K562 (cell line): ENCODE data around the gene TTC23L. TPM values are rescaled to one million over a fixed set of nuclear protein-coding genes. Genes with fewer than 3 reads are reported as not detected.

ENCODE experiments used
- ATAC-seq: fragments of 200-7000 bp; cut with Tn5 transposase; 3 replicates; pipeline ENCODE4 v1.9.1; 2020; ENCODE audit warnings: moderate library complexity
- BruUV-seq: library from RNA; stranded (reverse); fragments of 400-500 nt; replicated peaks from 2 replicates; lab custom pipeline; 2021; lab: Mats Ljungman, UMichigan
- CTCF ChIA-PET: fragments of 300-600 bp; formaldehyde crosslinking; extraction: SDS; loops from one replicate; lab custom pipeline; 2021; ENCODE audit warnings: low intra/inter-chr PET ratio; lab: Yijun Ruan, JAX
- POLR2A ChIA-PET: fragments of 300-600, 350-650 bp; sonication (Branson Sonifier 250); formaldehyde crosslinking; extraction: SDS; loops from one replicate; lab custom pipeline; 2021; ENCODE audit warnings: antibody characterized with exemption, inconsistent platforms; lab: Yijun Ruan, JAX
- DNase-seq, 4 experiments: peaks; one replicate each; pipeline versions ENCODE4 v3.0.0 to v3.0.0-alpha.2; 2011 to 2018; ENCODE audit warnings: low spot score in 3 of 4, mixed read lengths in 3 of 4; ENCODE audit errors: extremely low read depth in 1 of 4
- FAIRE-seq: peaks from 2 replicates; lab custom pipeline; 2011; peaks lifted over from hg19 to GRCh38; lab: Jason Lieb, UNC
- H2AFZ ChIP-seq: 2 replicates; pipeline ENCODE4 v1.6.0; 2011; ENCODE audit warnings: low read depth, low read length, control low read depth, inconsistent platforms
- H3K27ac ChIP-seq: fragments of 200-600 bp; 3 replicates; pipeline ENCODE4 v1.8.0; 2011; ENCODE audit warnings: low read depth, mild to moderate bottlenecking, control low read depth, inconsistent platforms, low read length, moderate library complexity, mixed read lengths; ENCODE audit errors: extremely low read depth
- H3K27me3 ChIP-seq, 2 experiments: fragments of 300-600 bp in 1 of 2; 2 replicates in 1 of 2; 3 replicates in 1 of 2; pipeline versions ENCODE4 v1.6.0 to v1.8.0; 2011; ENCODE audit warnings: inconsistent platforms in 2 of 2, low read length in 2 of 2, mild to moderate bottlenecking in 1 of 2, mixed read lengths in 1 of 2, moderate library complexity in 1 of 2; ENCODE audit not compliant: control insufficient read depth in 2 of 2, insufficient read depth in 2 of 2
- H3K36me3 ChIP-seq: fragments of 300-600 bp; 3 replicates; pipeline ENCODE4 v1.8.0; 2011; ENCODE audit warnings: mild to moderate bottlenecking, low read length, inconsistent platforms; ENCODE audit not compliant: control insufficient read depth, insufficient read depth
- H3K4me1 ChIP-seq, 2 experiments: fragments of 200-600 bp in 1 of 2; replicated peaks in 1 of 2; 2 replicates in 1 of 2; 3 replicates in 1 of 2; pipeline versions ENCODE4 v1.5.1 to v1.8.0; 2011; ENCODE audit warnings: inconsistent platforms in 2 of 2, low read length in 2 of 2, mild to moderate bottlenecking in 1 of 2, mixed read lengths in 1 of 2, moderate library complexity in 1 of 2; ENCODE audit not compliant: control insufficient read depth in 2 of 2, insufficient read depth in 2 of 2
- H3K4me2 ChIP-seq: 2 replicates; pipeline ENCODE4 v1.6.1; 2011; ENCODE audit warnings: low read length, control low read depth, inconsistent platforms, mixed read lengths; ENCODE audit not compliant: insufficient read depth
- H3K4me3 ChIP-seq: fragments of 200-600 bp; sonication (generic), shearing (Covaris generic); 2 replicates; pipeline ENCODE4 v1.5.1; 2016; ENCODE audit warnings: control low read depth, inconsistent platforms
- H3K79me2 ChIP-seq: fragments of 200-600 bp; 3 replicates; pipeline ENCODE4 v1.8.0; 2011; ENCODE audit warnings: low read length, inconsistent platforms; ENCODE audit not compliant: control insufficient read depth, insufficient read depth
- H3K9ac ChIP-seq, 2 experiments: 2 replicates each; pipeline versions ENCODE4 v1.6.0 to v1.6.1; 2011; ENCODE audit warnings: low read depth in 2 of 2, low read length in 2 of 2, control low read depth in 1 of 2, inconsistent platforms in 1 of 2, mild to moderate bottlenecking in 1 of 2, mixed read lengths in 1 of 2; ENCODE audit not compliant: insufficient read depth in 1 of 2
- H3K9me1 ChIP-seq: one replicate; pipeline ENCODE4 v1.6.0; 2011; ENCODE audit warnings: inconsistent platforms, mild to moderate bottlenecking, low read length, moderate library complexity; ENCODE audit not compliant: control insufficient read depth, insufficient read depth
- H3K9me3 ChIP-seq: replicated peaks from 2 replicates; pipeline ENCODE4 v1.5.1; 2011; ENCODE audit warnings: low read depth, low read length, inconsistent platforms; ENCODE audit not compliant: control insufficient read depth, insufficient read depth
- H4K20me1 ChIP-seq: replicated peaks from 2 replicates; pipeline ENCODE4 v1.6.1; 2011; ENCODE audit warnings: low read length, inconsistent platforms, mixed read lengths; ENCODE audit not compliant: control insufficient read depth, insufficient read depth
- C11orf30 ChIP-seq: fragments of 450-650 bp; IDR thresholded peaks from 2 replicates; pipeline ENCODE4 v1.6.1; 2016; ENCODE audit warnings: low read depth, mild to moderate bottlenecking
- ERF ChIP-seq: fragments of 450-650 bp; formaldehyde crosslinking; IDR thresholded peaks from 2 replicates; pipeline ENCODE4 v1.4.0; 2020; ENCODE audit warnings: mild to moderate bottlenecking, mixed read lengths
- NFYB ChIP-seq: IDR thresholded peaks from 2 replicates; pipeline ENCODE4 v1.6.1; 2011; ENCODE audit warnings: mild to moderate bottlenecking, moderate library complexity; ENCODE audit not compliant: insufficient read length; ENCODE audit errors: extremely low read depth
- PURB ChIP-seq: sonication (generic); formaldehyde crosslinking; IDR thresholded peaks from 2 replicates; pipeline ENCODE4 v1.9.0; 2021; ENCODE audit warnings: low read depth, mild to moderate bottlenecking, missing genetic modification reagents
- ZFP30 ChIP-seq: fragments of 250-450 bp; sonication (Bioruptor Pico); IDR thresholded peaks from 2 replicates; pipeline ENCODE4 v1.8.0; 2022; ENCODE audit warnings: moderate library complexity, mild to moderate bottlenecking, inconsistent platforms, borderline replicate concordance
- ZNF140 ChIP-seq: fragments of 250-450 bp; sonication (Bioruptor Pico); IDR thresholded peaks from 2 replicates; pipeline ENCODE4 v1.8.0; 2021; ENCODE audit warnings: moderate library complexity, mild to moderate bottlenecking, inconsistent platforms
- ZNF316 ChIP-seq: fragments of 450-650 bp; IDR thresholded peaks from 2 replicates; pipeline ENCODE4 v1.6.1; 2016
- WGBS: fragments of 100-300 bp; shearing (Covaris generic); methylation state at CpG from one replicate; pipeline ENCODE4 v1.1.6; 2016; ENCODE audit warnings: low coverage, mixed read lengths; ENCODE audit not compliant: insufficient coverage; ENCODE audit errors: missing lambda C conversion rate; 5-methylcytosine and 5-hydroxymethylcytosine counted together
- in situ Hi-C: fragments of 300-500 bp; cut with MboI; formaldehyde crosslinking; loops from 4 replicates; pipeline ENCODE4 v1.15.0; 2018; ENCODE audit warnings: inconsistent platforms, mixed read lengths
- intact Hi-C: fragments of 100-400 bp; cut with micrococcal nuclease; formaldehyde crosslinking; loops from 2 replicates; pipeline ENCODE4 v1.14.2; 2022
- polyA plus RNA-seq, 8 experiments: library from polyadenylated mRNA; depleted of rRNA in 4 of 8; stranded (reverse) in 5 of 8; unstranded in 3 of 8; fragments of >200 nt; fragmentation: Nextera tagmentation in 2 of 8; fragmentation: Illumina TruSeq in 1 of 8; extraction: Ambion mirVana in 2 of 8; extraction: Trizol in 1 of 8; gene quantifications; 2 replicates each; pipeline versions ENCODE4 v1.2.1 to v1.2.3, GENCODE V29; 2011 to 2014; ENCODE audit warnings: inconsistent platforms in 1 of 8, missing spikeins in 1 of 8
- total RNA-seq, 7 experiments: library from RNA; depleted of rRNA in 6 of 7; stranded (reverse); fragments of >200 nt in 6 of 7; fragmentation: Illumina TruSeq in 2 of 7; extraction: Trizol in 2 of 7; gene quantifications; 2 replicates each; pipeline versions ENCODE4 v1.2.1 to v1.2.3, GENCODE V29; 2011 to 2021; ENCODE audit warnings: low replicate concordance in 1 of 7

The TTC23L gene
- total and polyA plus RNA-seq, 9 of the 15 experiments (the other 6 are each of a cell fraction or from before 2014, with no cell fraction given): 0.03 to 0.32 (median 0.14) TPM; not detected in 2

DNA sequence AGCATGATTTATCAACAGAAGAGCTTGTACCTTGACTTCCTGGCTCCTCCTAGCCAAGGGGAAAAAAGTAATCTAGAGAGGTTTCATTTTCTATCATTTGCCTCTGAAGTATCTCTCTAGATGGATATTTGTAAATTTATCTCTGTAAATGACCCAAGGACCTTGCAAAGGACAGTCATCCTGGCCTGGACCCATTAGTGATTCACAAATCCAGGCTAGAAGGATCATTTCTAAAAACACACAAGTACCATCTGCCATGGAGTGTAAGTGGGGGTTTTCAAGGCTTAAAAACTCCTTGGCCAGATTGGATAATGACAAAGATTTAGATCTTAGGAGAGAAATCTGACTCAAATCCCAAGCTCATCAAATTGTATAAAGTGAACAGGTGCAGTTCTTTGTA is 8.1 kb downstream of the TTC23L start:
- no peak for FAIRE-seq
- H3K9me3 ChIP-seq: no peaks in the 10 kb centered on the region
- ChIA-PET CTCF (no interaction called here), POLR2A (interaction anchor here (1.1 kb wide), 1 partner anchor 313 kb away, joined by 3 read pairs; no protein-coding TSS in a partner anchor)
- DNase-seq: no peak
- no peak overlapping the region for H3K4me3 ChIP-seq
- H3K9ac ChIP-seq: no peak overlapping the region
- H4K20me1 ChIP-seq: no peaks in the 10 kb centered on the region
- intact Hi-C loops (no loop called here), in situ Hi-C loops (no loop called here)
- H3K4me2 ChIP-seq: no peak overlapping the region
- H3K4me1 ChIP-seq: peaks cover 0 to 5% of the 10 kb centered on the region in 2 experiments; a peak in 2 of 5 replicates
- no TSS peak for BruUV-seq
- TF ChIP-seq ZFP30 (CRISPR knock-in tag) (no peak), PURB (no peak), ERF (no peak), NFYB (no peak)
- TF ChIP-seq, all 486 proteins: peak for 0
- H2AFZ ChIP-seq: no peak overlapping the region
- H3K27ac ChIP-seq: no peak overlapping the region
- H3K36me3 ChIP-seq: no peaks in the 10 kb centered on the region
- no peak for ATAC-seq
- H3K9me1 ChIP-seq: no peaks in the 10 kb centered on the region
- H3K27me3 ChIP-seq: no peaks in the 10 kb centered on the region
- H3K79me2 ChIP-seq: no peaks in the 10 kb centered on the region

GRCh38 chr5:34847552-34847951 is 8.6 kb downstream of the TTC23L start:
- WGBS: 28% methylated on average over 4 of the region's 4 CpGs
- BruUV-seq: no TSS peak
- no peaks in the 10 kb centered on the region for H4K20me1 ChIP-seq
- POLR2A ChIA-PET: interaction anchor here (0.6 to 1.1 kb wide), 2 partner anchors 143 to 314 kb away, joined by 3 read pairs; no protein-coding TSS in a partner anchor
- H3K36me3 ChIP-seq: no peaks in the 10 kb centered on the region
- TF ChIP-seq ZNF316 (peak; percentile 66), C11orf30 (peak; percentile 29; the same call in 1 of the 2 replicates), ZNF140 (CRISPR knock-in tag) (no peak)
- no peak overlapping the region for H3K4me3 ChIP-seq
- no peaks in the 10 kb centered on the region for H3K79me2 ChIP-seq
- FAIRE-seq (no peak), ATAC-seq (no peak), DNase-seq (no peak)
- no peaks in the 10 kb centered on the region for H3K27me3 ChIP-seq
- intact Hi-C loops: no loop called here
- H3K4me1 ChIP-seq: peaks cover 0 to 5% of the 10 kb centered on the region in 2 experiments; a peak in 2 of 5 replicates
- no peak overlapping the region for H3K4me2 ChIP-seq
- H3K27ac ChIP-seq: no peak overlapping the region
- H3K9me3 ChIP-seq: no peaks in the 10 kb centered on the region
- in situ Hi-C loops: no loop called here
- H3K9me1 ChIP-seq: no peaks in the 10 kb centered on the region
- no peak overlapping the region for H3K9ac ChIP-seq
- CTCF ChIA-PET: no interaction called here
- no peak overlapping the region for H2AFZ ChIP-seq
